Gastrocnemius medialis (tissue), 4 donors: Measurements from ENCODE around the gene SLC15A4. TPM values are rescaled to one million over a fixed set of nuclear protein-coding genes. Genes with fewer than 3 reads are reported as not detected.

Source experiments
- ATAC-seq, 2 donors: fragments of 150-250 bp; one replicate each; pipeline ENCODE4 v1.9.1; 2016
- DNase-seq, 2 donors: peaks; one replicate each; pipeline ENCODE4 v3.0.0-alpha.2; 2019
- H3K27ac ChIP-seq, 4 donors: fragments of 200-600 bp; sonication (generic); 1 replicate in 1 of 4; 2 replicates in 3 of 4; pipeline ENCODE4 v1.5.1; 2016 to 2018; ENCODE audit warnings: mild to moderate bottlenecking in 2 of 4, moderate library complexity in 1 of 4
- H3K27me3 ChIP-seq, 3 donors: fragments of 200-600 bp; sonication (generic) in 2 of 3; 1 replicate in 1 of 3; 2 replicates in 2 of 3; pipeline versions ENCODE4 v1.5.1 to v1.6.0; 2016 to 2019; ENCODE audit warnings: mild to moderate bottlenecking in 1 of 3, moderate library complexity in 1 of 3
- H3K36me3 ChIP-seq, 2 donors: fragments of 200-600 bp; sonication (generic) in 1 of 2; one replicate each; pipeline ENCODE4 v1.5.1; 2017 to 2018
- H3K4me1 ChIP-seq, 2 donors: fragments of 200-600 bp; sonication (generic) in 1 of 2; one replicate each; pipeline ENCODE4 v1.5.1; 2016 to 2017; ENCODE audit warnings: mild to moderate bottlenecking in 2 of 2
- H3K4me3 ChIP-seq, 4 donors: fragments of 200-600 bp; sonication (generic) in 3 of 4; 1 replicate in 1 of 4; 2 replicates in 3 of 4; pipeline ENCODE4 v1.5.1; 2016 to 2019; ENCODE audit warnings: mild to moderate bottlenecking in 2 of 4
- H3K9me3 ChIP-seq, 3 donors: fragments of 200-600 bp; sonication (generic) in 2 of 3; 1 replicate in 1 of 3; 2 replicates in 2 of 3; pipeline ENCODE4 v1.5.1; 2016 to 2019
- CTCF ChIP-seq, 5 experiments: fragments of 450-650 bp in 3 of 5; fragments of 200-600 bp in 2 of 5; sonication (generic) in 2 of 5; IDR thresholded peaks in 4 of 5; conservative IDR thresholded peaks in 1 of 5; 1 replicate in 4 of 5; 2 replicates in 1 of 5; pipeline ENCODE4 v1.5.1; 2016 to 2019; ENCODE audit warnings: antibody characterized with exemption in 5 of 5, mild to moderate bottlenecking in 3 of 5, moderate library complexity in 3 of 5
- POLR2A ChIP-seq, 2 donors: fragments of 450-650 bp; IDR thresholded peaks; one replicate each; pipeline ENCODE4 v1.6.1; 2017; ENCODE audit warnings: antibody characterized with exemption in 2 of 2, mild to moderate bottlenecking in 2 of 2, moderate library complexity in 2 of 2
- in situ Hi-C, 4 donors: fragments of 200-750 bp; cut with MboI; loops; one replicate each; pipeline versions ENCODE4 v1.15.0 to v1.8.0; 2017; ENCODE audit warnings: low sequenced_read_pairs in 4 of 4
- intact Hi-C: fragments of 100-400 bp; cut with DNase I; formaldehyde crosslinking; loops from one replicate; pipeline ENCODE4 v1.15.1; 2023; ENCODE audit warnings: low total_unique reads
- total RNA-seq, 4 donors: library from RNA; depleted of rRNA; stranded (reverse); fragments of >200 nt; gene quantifications; one replicate each; pipeline versions ENCODE4 v1.1.0 to v1.2.3, GENCODE V29; 2016

Gene SLC15A4
- total RNA-seq, 4 donors from 2014 or later = 59.8 to 122 (median 79.1) TPM

GRCh38 chr12:128766738-128767501, 56.8 kb downstream of the SLC15A4 start:
- Histone ChIP-seq H3K27me3 (peaks cover 16 to 21% (median 21%) of the 10 kb centered on the region in 3 donors), H3K27ac (no peak overlapping the region), H3K4me1 (no peaks in the 10 kb centered on the region), H3K9me3 (no peaks in the 10 kb centered on the region), H3K36me3 (no peaks in the 10 kb centered on the region), H3K4me3 (no peak overlapping the region)
- intact Hi-C loops (no loop called here), in situ Hi-C loops (no loop called here)
- no peak for TF ChIP-seq POLR2A (IDR thresholded peaks at IDR 0.05)
- no peak for TF ChIP-seq CTCF (IDR thresholded peaks at IDR 0.05 in 4 of 5, conservative IDR thresholded peaks at IDR 0.05 in 1 of 5)
- ATAC-seq (no peak), DNase-seq (no peak)

- Histone ChIP-seq H3K4me3 (no peak overlapping the region), H3K27ac (no peak overlapping the region), H3K4me1 (no peaks in the 10 kb centered on the region), H3K36me3 (no peaks in the 10 kb centered on the region), H3K27me3 (peaks cover 14 to 21% (median 16%) of the 10 kb centered on the region in 3 donors), H3K9me3 (no peaks in the 10 kb centered on the region)
- intact Hi-C loops (no loop called here), in situ Hi-C loops (no loop called here)
- TF ChIP-seq CTCF (IDR thresholded peaks at IDR 0.05 in 4 of 5, conservative IDR thresholded peaks at IDR 0.05 in 1 of 5) = no peak
- no peak for TF ChIP-seq POLR2A (IDR thresholded peaks at IDR 0.05)
- ATAC-seq (no peak), DNase-seq (no peak)
Measured at GRCh38 chr12:128763395-128763794, 60.4 kb downstream of the SLC15A4 start.

- DNase-seq (no peak), ATAC-seq (no peak)
- peaks cover 4 to 8% (median 6%) of the 10 kb centered on the region in 3 donors for H3K27me3 ChIP-seq
- in situ Hi-C loops (no loop called here), intact Hi-C loops (no loop called here)
- no peak overlapping the region for H3K4me3 ChIP-seq
- H3K4me1 ChIP-seq = no peaks in the 10 kb centered on the region
- no peaks in the 10 kb centered on the region for H3K9me3 ChIP-seq
- H3K36me3 ChIP-seq = no peaks in the 10 kb centered on the region
- no peak overlapping the region for H3K27ac ChIP-seq
- no peak for TF ChIP-seq POLR2A (IDR thresholded peaks at IDR 0.05)
- TF ChIP-seq CTCF (IDR thresholded peaks at IDR 0.05 in 4 of 5, conservative IDR thresholded peaks at IDR 0.05 in 1 of 5) = no peak
Measured at GRCh38 chr12:128761379-128761790, 62.4 kb downstream of the SLC15A4 start.

- Histone ChIP-seq H3K4me3 (no peak overlapping the region), H3K27ac (no peak overlapping the region), H3K27me3 (no peaks in the 10 kb centered on the region), H3K4me1 (no peaks in the 10 kb centered on the region), H3K36me3 (no peaks in the 10 kb centered on the region), H3K9me3 (no peaks in the 10 kb centered on the region)
- intact Hi-C loops (no loop called here), in situ Hi-C loops (no loop called here)
- DNase-seq (no peak), ATAC-seq (no peak)
- no peak for TF ChIP-seq CTCF (IDR thresholded peaks at IDR 0.05 in 4 of 5, conservative IDR thresholded peaks at IDR 0.05 in 1 of 5)
- no peak for TF ChIP-seq POLR2A (IDR thresholded peaks at IDR 0.05)
Measured at GRCh38 chr12:128755566-128755965, 68.2 kb downstream of the SLC15A4 start.
